ENCODE measurements around the gene HOXA11. TPM values are rescaled to one million over a fixed set of nuclear protein-coding genes. Genes with fewer than 3 reads are reported as not detected.

HOXA11 gene
- total and polyA plus RNA-seq, 5 donors from 2014 or later, result not detected

DNA sequence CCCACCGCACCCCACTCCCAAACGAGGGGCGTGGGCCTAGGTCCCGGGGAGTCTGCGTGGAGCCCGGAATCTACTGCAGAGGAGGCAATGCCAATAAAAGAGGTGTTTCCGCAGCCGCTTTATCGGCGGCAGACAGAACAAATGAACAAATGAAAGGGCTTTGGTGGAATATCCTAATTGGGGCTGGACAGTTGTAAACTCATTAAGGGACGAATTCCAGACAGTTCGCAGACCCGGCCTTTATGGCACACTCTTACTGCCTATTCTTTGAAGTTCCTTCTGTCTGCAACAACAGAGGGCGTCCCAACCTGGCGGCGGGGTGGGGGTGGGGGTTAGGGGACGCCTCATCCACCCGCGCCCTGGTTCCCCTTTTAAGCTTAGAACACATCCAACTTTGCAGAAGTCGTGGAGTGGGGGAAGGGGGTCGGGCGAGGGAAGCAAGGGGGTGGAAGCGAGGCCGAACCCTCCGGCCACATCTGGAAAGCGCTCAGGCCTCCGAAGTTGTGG lies 23.8 kb downstream of the HOXA11 start:
- peaks cover 46% of the 10 kb centered on the region for H3K4me1 ChIP-seq (ENCODE audit: control insufficient read depth, insufficient read depth, low read length, poor library complexity, severe bottlenecking)
- no peaks in the 10 kb centered on the region for H3K36me3 ChIP-seq (ENCODE audit: control insufficient read depth, insufficient read depth, low read length)
- peaks cover 4 to 45% (median 24%) of the 10 kb centered on the region in 4 donors for H3K4me1 Mint-ChIP-seq
- H3K27ac Mint-ChIP-seq, result no peak overlapping the region
- peaks cover 94% of the 10 kb centered on the region for H3K27me3 Mint-ChIP-seq
- H3K9me3 Mint-ChIP-seq, result peaks cover 0 to 11% (median 0%) of the 10 kb centered on the region in 7 donors
- DNase-seq, result no peak
- no peaks in the 10 kb centered on the region for H3K9me3 ChIP-seq (ENCODE audit: control insufficient read depth in 2 of 2, low read length in 2 of 2)
- ATAC-seq (ENCODE audit: low read depth in 2 of 2), result no peak
- H3K27me3 ChIP-seq (ENCODE audit: control insufficient read depth, insufficient read depth, low read length), result peaks cover 47% of the 10 kb centered on the region
- peaks cover 3% of the 10 kb centered on the region for H3K36me3 Mint-ChIP-seq
- H3K4me3 Mint-ChIP-seq, result peak overlapping the region; percentile 82 to 91 (median 86)
- no peak overlapping the region for H3K27ac ChIP-seq (ENCODE audit: insufficient read depth, low read length, poor library complexity, severe bottlenecking)
- H3K4me3 ChIP-seq (ENCODE audit: low read depth, low read length), result no peak overlapping the region

DNA sequence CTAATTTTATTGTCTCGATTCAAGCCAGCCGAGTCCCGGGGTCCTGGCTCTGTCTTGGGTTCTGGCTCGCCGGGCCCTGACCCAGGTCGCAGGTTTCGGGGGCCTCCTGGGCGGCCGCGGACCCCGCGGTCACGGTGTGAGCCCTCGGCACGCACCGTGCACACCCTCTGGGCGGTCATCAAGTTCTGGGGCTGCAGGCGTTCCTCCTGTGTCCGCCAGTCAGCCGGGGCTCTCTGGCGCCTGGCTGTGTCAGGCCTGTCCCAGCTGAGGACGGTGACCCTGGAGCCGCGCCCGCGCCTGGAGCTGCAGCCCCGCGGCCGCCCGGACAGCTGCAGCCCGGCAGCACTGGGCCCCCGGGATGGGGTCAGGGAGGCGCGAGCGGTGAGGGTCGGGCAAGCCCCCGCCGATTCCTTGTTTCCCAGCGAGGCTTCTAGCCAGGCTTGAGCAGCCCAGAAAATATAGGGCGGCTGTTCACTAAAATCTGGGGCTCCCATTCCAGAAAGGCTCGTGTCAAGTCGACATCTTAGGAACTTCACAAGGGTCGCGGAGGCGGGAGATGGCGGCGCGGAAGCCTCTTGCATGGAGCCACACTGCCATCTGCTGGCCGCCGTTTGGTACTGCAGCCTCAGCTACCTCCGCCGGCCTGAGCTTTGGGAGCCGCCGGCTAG lies 24.4 kb downstream of the HOXA11 start:
- peaks cover 3% of the 10 kb centered on the region for H3K36me3 Mint-ChIP-seq
- H3K27ac ChIP-seq (ENCODE audit: insufficient read depth, low read length, poor library complexity, severe bottlenecking), result no peak overlapping the region
- peak overlapping the region; percentile 82 to 91 (median 86) for H3K4me3 Mint-ChIP-seq
- H3K9me3 ChIP-seq (ENCODE audit: control insufficient read depth in 2 of 2, low read length in 2 of 2), result no peaks in the 10 kb centered on the region
- H3K36me3 ChIP-seq (ENCODE audit: control insufficient read depth, insufficient read depth, low read length), result no peaks in the 10 kb centered on the region
- DNase-seq (peak; percentile 71 to 81 (median 79)), ATAC-seq (ENCODE audit: low read depth in 2 of 2) (peak; percentile 80 to 81)
- peak overlapping the region in 1 of 3 donors; percentile 45 for H3K27ac Mint-ChIP-seq
- H3K27me3 Mint-ChIP-seq, result peaks cover 94% of the 10 kb centered on the region
- peaks cover 46% of the 10 kb centered on the region for H3K27me3 ChIP-seq (ENCODE audit: control insufficient read depth, insufficient read depth, low read length)
- H3K4me1 Mint-ChIP-seq, result peaks cover 4 to 47% (median 21%) of the 10 kb centered on the region in 4 donors
- peak overlapping the region; percentile 61 for H3K4me3 ChIP-seq (ENCODE audit: low read depth, low read length)
- H3K4me1 ChIP-seq (ENCODE audit: control insufficient read depth, insufficient read depth, low read length, poor library complexity, severe bottlenecking), result peaks cover 46% of the 10 kb centered on the region
- peaks cover 0 to 8% (median 0%) of the 10 kb centered on the region in 7 donors for H3K9me3 Mint-ChIP-seq

DNA sequence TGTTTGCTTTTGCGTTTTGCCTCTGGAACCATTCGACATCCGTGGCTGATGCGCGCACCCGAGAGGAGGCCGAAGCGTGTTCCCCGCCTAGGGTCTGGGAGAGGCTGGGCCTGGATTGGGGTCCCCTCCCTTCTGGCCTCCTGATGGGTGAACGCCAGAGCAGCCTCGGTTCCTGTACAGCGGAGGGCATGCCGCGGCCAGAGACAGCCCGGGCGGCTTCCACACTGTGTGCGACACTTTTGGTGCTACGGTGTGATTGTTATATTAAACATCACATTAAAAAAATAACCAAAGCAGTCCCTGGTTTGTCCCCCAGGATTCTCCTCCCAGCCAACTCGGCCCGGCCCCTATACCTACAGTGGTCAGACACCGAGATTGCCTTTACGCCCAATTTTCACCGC lies 24.9 kb downstream of the HOXA11 start:
- no peak overlapping the region for H3K4me3 ChIP-seq (ENCODE audit: low read depth, low read length)
- no peaks in the 10 kb centered on the region for H3K9me3 ChIP-seq (ENCODE audit: control insufficient read depth in 2 of 2, low read length in 2 of 2)
- H3K36me3 Mint-ChIP-seq, result peaks cover 3% of the 10 kb centered on the region
- no peak overlapping the region for H3K27ac Mint-ChIP-seq
- DNase-seq (peak in 1 of 3 donors; percentile 43), ATAC-seq (ENCODE audit: low read depth in 2 of 2) (peak in 1 of 2 donors; percentile 13)
- H3K36me3 ChIP-seq (ENCODE audit: control insufficient read depth, insufficient read depth, low read length), result no peaks in the 10 kb centered on the region
- H3K27me3 Mint-ChIP-seq, result peaks cover 94% of the 10 kb centered on the region
- no peak overlapping the region for H3K27ac ChIP-seq (ENCODE audit: insufficient read depth, low read length, poor library complexity, severe bottlenecking)
- H3K4me3 Mint-ChIP-seq, result peak overlapping the region; percentile 58 to 91 (median 81)
- peaks cover 0 to 8% (median 0%) of the 10 kb centered on the region in 7 donors for H3K9me3 Mint-ChIP-seq
- peaks cover 46% of the 10 kb centered on the region for H3K4me1 ChIP-seq (ENCODE audit: control insufficient read depth, insufficient read depth, low read length, poor library complexity, severe bottlenecking)
- H3K27me3 ChIP-seq (ENCODE audit: control insufficient read depth, insufficient read depth, low read length), result peaks cover 50% of the 10 kb centered on the region
- peaks cover 4 to 49% (median 23%) of the 10 kb centered on the region in 4 donors for H3K4me1 Mint-ChIP-seq

DNA sequence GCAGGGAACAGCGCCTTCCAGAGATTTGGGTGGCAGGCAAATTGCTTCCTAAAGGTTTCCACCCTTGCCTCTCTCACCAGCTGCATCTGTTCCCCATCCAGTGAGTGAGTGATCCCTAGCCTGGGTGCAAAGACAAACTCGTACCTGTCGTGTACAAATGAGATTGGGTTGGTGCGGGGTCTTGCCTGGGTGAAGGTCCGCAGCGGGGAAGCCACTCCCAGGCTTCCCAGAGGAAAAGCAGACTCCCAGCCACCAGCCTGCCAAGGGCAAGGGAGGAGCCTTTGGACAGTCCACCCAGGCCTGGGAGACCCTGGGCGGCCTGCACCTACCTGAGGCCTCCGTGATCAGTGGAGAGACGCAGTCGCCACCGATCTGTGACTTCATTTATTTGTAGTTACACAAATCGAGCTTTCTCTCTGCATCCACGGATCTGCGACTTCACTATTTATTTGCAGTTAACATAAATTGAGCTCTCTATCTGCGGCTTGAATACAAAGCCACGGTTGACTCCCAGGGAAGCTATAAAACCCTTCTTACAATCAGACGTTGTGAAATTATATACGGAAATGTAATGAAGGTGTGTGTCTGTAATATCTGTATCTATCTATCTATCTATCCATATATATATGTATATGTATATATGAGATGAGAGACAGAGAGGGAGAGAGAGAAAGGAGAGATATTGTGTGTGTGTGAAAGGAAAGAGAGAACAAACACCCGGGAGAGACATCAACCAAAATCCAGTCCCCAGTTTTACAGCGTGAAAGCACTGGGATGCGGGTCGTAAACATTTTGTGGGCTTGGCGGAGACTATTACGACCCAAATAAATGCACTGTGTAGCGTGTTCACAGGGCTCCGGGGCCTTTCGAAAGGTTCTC lies 25.5 kb downstream of the HOXA11 start:
- Mint-ChIP-seq H3K27ac (no peak overlapping the region), H3K27me3 (peaks cover 95% of the 10 kb centered on the region), H3K9me3 (peaks cover 0 to 8% (median 0%) of the 10 kb centered on the region in 7 donors), H3K4me1 (peaks cover 8 to 51% (median 28%) of the 10 kb centered on the region in 4 donors), H3K4me3 (peak overlapping the region; percentile 58 to 91 (median 81)), H3K36me3 (peaks cover 3% of the 10 kb centered on the region)
- ATAC-seq (ENCODE audit: low read depth in 2 of 2), result no peak
- no peak for DNase-seq
- Histone ChIP-seq H3K27me3 (ENCODE audit: control insufficient read depth, insufficient read depth, low read length) (peaks cover 50% of the 10 kb centered on the region), H3K27ac (ENCODE audit: insufficient read depth, low read length, poor library complexity, severe bottlenecking) (no peak overlapping the region), H3K4me3 (ENCODE audit: low read depth, low read length) (no peak overlapping the region), H3K9me3 (ENCODE audit: control insufficient read depth in 2 of 2, low read length in 2 of 2) (no peaks in the 10 kb centered on the region), H3K4me1 (ENCODE audit: control insufficient read depth, insufficient read depth, low read length, poor library complexity, severe bottlenecking) (peaks cover 46% of the 10 kb centered on the region), H3K36me3 (ENCODE audit: control insufficient read depth, insufficient read depth, low read length) (no peaks in the 10 kb centered on the region)

DNA sequence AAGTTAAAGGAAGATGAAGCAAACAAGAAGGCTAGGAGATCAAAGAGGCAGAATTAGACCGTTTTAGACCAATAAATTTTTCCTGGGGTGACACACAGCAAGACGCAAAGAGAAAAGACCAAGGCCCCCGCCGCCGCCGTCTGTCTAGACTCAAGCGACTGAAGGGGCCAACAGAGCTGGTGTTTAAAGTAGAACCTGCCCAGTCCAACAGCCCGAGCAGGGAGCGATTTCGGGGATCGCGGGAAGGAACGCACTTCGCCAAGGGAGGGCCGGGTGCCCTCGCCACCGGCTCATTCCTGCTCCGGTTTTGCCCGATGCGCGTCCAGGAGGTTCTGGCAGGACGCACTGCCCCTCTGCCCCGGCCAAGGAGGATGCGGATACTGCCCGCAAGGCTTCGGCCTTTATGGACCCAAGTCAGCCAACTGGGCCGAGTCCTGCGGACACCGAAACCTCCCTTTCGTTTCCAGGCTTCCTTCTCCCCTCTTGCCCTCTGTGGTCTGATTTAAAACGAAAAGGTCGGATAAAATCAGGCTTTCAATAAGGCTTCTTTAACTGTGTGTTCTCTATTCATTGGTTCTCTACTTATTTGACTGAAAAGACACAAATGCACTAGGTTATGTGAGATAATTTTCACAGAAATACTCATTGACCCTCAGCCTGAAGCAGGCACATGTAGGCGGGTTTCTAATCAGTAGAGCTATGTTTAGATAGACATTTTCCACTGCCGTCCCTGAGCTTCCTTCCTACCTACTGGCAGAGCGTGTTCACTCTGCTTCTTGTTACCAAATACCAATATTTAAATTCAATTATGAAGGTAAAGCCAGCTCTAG lies 26.4 kb downstream of the HOXA11 start:
- H3K27ac Mint-ChIP-seq, result no peak overlapping the region
- no peak overlapping the region for H3K4me3 ChIP-seq (ENCODE audit: low read depth, low read length)
- peaks cover 95% of the 10 kb centered on the region for H3K27me3 Mint-ChIP-seq
- peaks cover 3% of the 10 kb centered on the region for H3K36me3 Mint-ChIP-seq
- peaks cover 0 to 8% (median 0%) of the 10 kb centered on the region in 7 donors for H3K9me3 Mint-ChIP-seq
- DNase-seq, result no peak
- peaks cover 13 to 53% (median 30%) of the 10 kb centered on the region in 4 donors for H3K4me1 Mint-ChIP-seq
- H3K27me3 ChIP-seq (ENCODE audit: control insufficient read depth, insufficient read depth, low read length), result peaks cover 53% of the 10 kb centered on the region
- no peaks in the 10 kb centered on the region for H3K36me3 ChIP-seq (ENCODE audit: control insufficient read depth, insufficient read depth, low read length)
- peaks cover 45% of the 10 kb centered on the region for H3K4me1 ChIP-seq (ENCODE audit: control insufficient read depth, insufficient read depth, low read length, poor library complexity, severe bottlenecking)
- H3K9me3 ChIP-seq (ENCODE audit: control insufficient read depth in 2 of 2, low read length in 2 of 2), result no peaks in the 10 kb centered on the region
- H3K27ac ChIP-seq (ENCODE audit: insufficient read depth, low read length, poor library complexity, severe bottlenecking), result no peak overlapping the region
- H3K4me3 Mint-ChIP-seq, result peak overlapping the region; percentile 3 to 70 (median 40)
- no peak for ATAC-seq (ENCODE audit: low read depth in 2 of 2)

DNA sequence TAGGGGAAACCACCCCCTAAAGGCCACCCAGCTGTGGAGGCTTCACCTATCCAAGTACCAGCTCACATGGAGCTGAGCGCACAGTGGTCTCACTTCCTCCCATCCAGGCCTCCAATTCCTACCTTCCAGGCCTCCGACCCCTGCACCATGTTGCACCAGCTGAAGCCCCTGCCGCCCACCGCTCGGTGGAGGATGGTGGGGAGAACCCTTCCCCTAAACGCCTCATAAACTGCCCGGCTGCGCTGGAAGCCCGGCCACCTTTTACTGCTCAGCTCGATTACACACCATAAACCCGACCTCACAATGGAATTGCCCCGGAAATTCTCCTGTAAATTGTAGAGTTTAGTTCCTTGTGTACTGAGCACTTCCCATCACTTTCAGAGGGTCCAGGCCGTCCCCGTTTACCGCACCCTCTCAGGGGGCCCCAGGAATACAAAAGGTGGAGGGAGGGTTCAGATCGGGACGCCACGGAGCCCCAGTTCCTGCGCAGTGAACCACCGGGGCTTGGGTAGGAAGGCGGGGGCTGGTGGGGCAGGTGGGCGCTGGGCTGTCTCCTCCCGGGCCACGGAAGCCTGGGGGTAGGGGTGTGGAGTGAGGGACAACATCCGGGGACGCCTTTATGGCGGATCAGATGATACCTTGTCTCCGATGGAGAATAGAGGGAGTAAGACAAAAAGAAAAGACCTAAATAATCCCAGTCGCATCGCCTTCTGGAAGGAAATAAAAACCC lies 27.2 kb downstream of the HOXA11 start:
- Mint-ChIP-seq H3K36me3 (peaks cover 3% of the 10 kb centered on the region), H3K27me3 (peaks cover 95% of the 10 kb centered on the region), H3K4me1 (peaks cover 14 to 58% (median 30%) of the 10 kb centered on the region in 4 donors), H3K27ac (peak overlapping the region in 1 of 3 donors; percentile 76), H3K4me3 (peak overlapping the region; percentile 33 to 77 (median 68)), H3K9me3 (peaks cover 0 to 8% (median 0%) of the 10 kb centered on the region in 7 donors)
- H3K27me3 ChIP-seq (ENCODE audit: control insufficient read depth, insufficient read depth, low read length), result peaks cover 53% of the 10 kb centered on the region
- H3K9me3 ChIP-seq (ENCODE audit: control insufficient read depth in 2 of 2, low read length in 2 of 2), result no peaks in the 10 kb centered on the region
- peaks cover 45% of the 10 kb centered on the region for H3K4me1 ChIP-seq (ENCODE audit: control insufficient read depth, insufficient read depth, low read length, poor library complexity, severe bottlenecking)
- H3K36me3 ChIP-seq (ENCODE audit: control insufficient read depth, insufficient read depth, low read length), result no peaks in the 10 kb centered on the region
- no peak for DNase-seq
- H3K27ac ChIP-seq (ENCODE audit: insufficient read depth, low read length, poor library complexity, severe bottlenecking), result no peak overlapping the region
- no peak overlapping the region for H3K4me3 ChIP-seq (ENCODE audit: low read depth, low read length)
- no peak for ATAC-seq (ENCODE audit: low read depth in 2 of 2)
